Neuronal stem cell (in vitro differentiated cells): ENCODE data around the gene WEE2.

Experiments
- DNase-seq: peaks from one replicate; pipeline ENCODE4 v3.0.0-alpha.2; 2013; ENCODE audit warnings: low spot score
- H2AFZ ChIP-seq: one replicate; pipeline ENCODE4 v1.6.1; 2013; ENCODE audit warnings: mild to moderate bottlenecking, low read length, inconsistent platforms
- H2AK5ac ChIP-seq: 2 replicates; pipeline ENCODE4 v1.6.1; 2013; ENCODE audit warnings: low read depth, mild to moderate bottlenecking, inconsistent platforms, low read length, moderate library complexity, mixed read lengths
- H2BK120ac ChIP-seq: 2 replicates; pipeline ENCODE4 v1.6.1; 2013; ENCODE audit warnings: low read depth, mild to moderate bottlenecking, inconsistent platforms, low read length, moderate library complexity, mixed read lengths
- H2BK12ac ChIP-seq: one replicate; pipeline ENCODE4 v1.6.1; 2013; ENCODE audit warnings: low read length, inconsistent platforms
- H2BK15ac ChIP-seq: 2 replicates; pipeline ENCODE4 v1.6.1; 2013; ENCODE audit warnings: mild to moderate bottlenecking, low read length, inconsistent platforms, mixed read lengths
- H2BK5ac ChIP-seq: one replicate; pipeline ENCODE4 v1.6.1; 2013; ENCODE audit warnings: inconsistent platforms, mild to moderate bottlenecking, low read length, moderate library complexity
- H3K14ac ChIP-seq: one replicate; pipeline ENCODE4 v1.6.1; 2013; ENCODE audit warnings: low read length, inconsistent platforms
- H3K18ac ChIP-seq: 2 replicates; pipeline ENCODE4 v1.6.1; 2013; ENCODE audit warnings: low read length, inconsistent platforms
- H3K23ac ChIP-seq: 2 replicates; pipeline ENCODE4 v1.6.1; 2013; ENCODE audit warnings: low read depth, mild to moderate bottlenecking, mixed read lengths, low read length, inconsistent platforms; ENCODE audit not compliant: poor library complexity
- H3K27ac ChIP-seq: replicated peaks from 3 replicates; pipeline ENCODE4 v1.5.1; 2013; ENCODE audit warnings: low read length, inconsistent platforms
- H3K27me3 ChIP-seq, 3 experiments: 2 replicates each; pipeline ENCODE4 v1.6.1; 2013; ENCODE audit warnings: low read length in 3 of 3, mild to moderate bottlenecking in 2 of 3, inconsistent platforms in 1 of 3, low read depth in 1 of 3, mixed read lengths in 1 of 3, moderate library complexity in 1 of 3; ENCODE audit not compliant: control insufficient read depth in 3 of 3, insufficient read depth in 3 of 3
- H3K36me3 ChIP-seq, 2 donors: replicated peaks in 1 of 2; 2 replicates each; pipeline ENCODE4 v1.6.1; 2013; ENCODE audit warnings: low read length in 2 of 2; ENCODE audit not compliant: control insufficient read depth in 2 of 2, insufficient read depth in 2 of 2
- H3K4ac ChIP-seq: 2 replicates; pipeline ENCODE4 v1.6.1; 2013; ENCODE audit warnings: inconsistent platforms, mild to moderate bottlenecking, low read length, moderate library complexity
- H3K4me1 ChIP-seq, 2 donors: 1 replicate in 1 of 2; 2 replicates in 1 of 2; pipeline ENCODE4 v1.6.1; 2013; ENCODE audit warnings: low read length in 2 of 2, low read depth in 1 of 2; ENCODE audit not compliant: control insufficient read depth in 2 of 2, insufficient read depth in 1 of 2
- H3K4me2 ChIP-seq: one replicate; pipeline ENCODE4 v1.6.1; 2013; ENCODE audit warnings: mild to moderate bottlenecking, low read length, inconsistent platforms; ENCODE audit not compliant: insufficient read depth, poor library complexity, severe bottlenecking
- H3K4me3 ChIP-seq, 2 donors: 2 replicates each; pipeline ENCODE4 v1.5.1; 2013; ENCODE audit warnings: low read length in 2 of 2, mild to moderate bottlenecking in 2 of 2, inconsistent platforms in 1 of 2, moderate library complexity in 1 of 2
- H3K79me1 ChIP-seq: one replicate; pipeline ENCODE4 v1.6.1; 2013; ENCODE audit warnings: low read depth, mild to moderate bottlenecking, inconsistent platforms, low read length, moderate library complexity
- H3K9ac ChIP-seq: one replicate; pipeline ENCODE4 v1.6.1; 2013; ENCODE audit warnings: mild to moderate bottlenecking, low read depth, low read length, inconsistent platforms; ENCODE audit not compliant: poor library complexity
- H3K9me3 ChIP-seq, 2 donors: replicated peaks in 1 of 2; 2 replicates each; pipeline versions ENCODE3 to v1.6.1; 2013; ENCODE audit warnings: low read length in 2 of 2, mild to moderate bottlenecking in 2 of 2, inconsistent platforms in 1 of 2, low read depth in 1 of 2, mixed read lengths in 1 of 2, moderate library complexity in 1 of 2; ENCODE audit not compliant: control insufficient read depth in 2 of 2, insufficient read depth in 1 of 2
- H4K8ac ChIP-seq: one replicate; pipeline ENCODE4 v1.6.1; 2013; ENCODE audit warnings: low read depth, mild to moderate bottlenecking, inconsistent platforms, low read length, moderate library complexity
- H4K91ac ChIP-seq: one replicate; pipeline ENCODE4 v1.6.1; 2013; ENCODE audit warnings: low read length, low read depth, mild to moderate bottlenecking, inconsistent platforms; ENCODE audit not compliant: poor library complexity
- WGBS, 2 donors: extraction: QIAGEN DNeasy Blood & Tissue Kit; methylation state at CpG; one replicate each; pipeline ENCODE4 v1.1.7; 2013; ENCODE audit warnings: missing lambda C conversion rate in 2 of 2, mixed read lengths in 1 of 2; ENCODE audit not compliant: insufficient read length in 2 of 2, insufficient replicate concordance in 1 of 2; ENCODE audit errors: extremely low coverage in 2 of 2; 5-methylcytosine and 5-hydroxymethylcytosine counted together

WEE2 gene

GRCh38 chr7:141700296-141700847, 7.8 kb upstream of the WEE2 start:
- H2AFZ ChIP-seq = no peak overlapping the region
- H2BK15ac ChIP-seq = no peak overlapping the region
- no peaks in the 10 kb centered on the region for H3K36me3 ChIP-seq
- H3K79me1 ChIP-seq = no peaks in the 10 kb centered on the region
- WGBS, 2 donors = no CpG with 5 or more reads among the region's 5 CpGs
- peaks cover 0 to 15% (median 8%) of the 10 kb centered on the region in 3 experiments for H3K27me3 ChIP-seq
- H3K27ac ChIP-seq = no peak overlapping the region
- H2BK120ac ChIP-seq = no peak overlapping the region
- H3K4me2 ChIP-seq = no peak overlapping the region
- H3K23ac ChIP-seq = no peak overlapping the region
- no peak overlapping the region for H3K9ac ChIP-seq
- no peak overlapping the region for H2BK12ac ChIP-seq
- no peak overlapping the region for H3K18ac ChIP-seq
- H3K14ac ChIP-seq = no peak overlapping the region
- no peak overlapping the region for H4K8ac ChIP-seq
- peak overlapping the region in 1 of 2 donors; percentile 60 for H3K4me3 ChIP-seq
- H4K91ac ChIP-seq = no peak overlapping the region
- H2BK5ac ChIP-seq = no peak overlapping the region
- H3K9me3 ChIP-seq = no peaks in the 10 kb centered on the region
- H2AK5ac ChIP-seq = no peak overlapping the region
- DNase-seq = no peak
- H3K4me1 ChIP-seq = peaks cover 11 to 14% of the 10 kb centered on the region in 2 donors
- H3K4ac ChIP-seq = no peak overlapping the region

- no peak overlapping the region for H2BK12ac ChIP-seq
- H3K23ac ChIP-seq = no peak overlapping the region
- no peak overlapping the region for H3K4ac ChIP-seq
- WGBS, 2 donors = no CpG with 5 or more reads among the region's 20 CpGs
- peak overlapping the region; percentile 48 for H2AFZ ChIP-seq
- H3K9ac ChIP-seq = no peak overlapping the region
- no peak overlapping the region for H2AK5ac ChIP-seq
- no peak overlapping the region for H2BK15ac ChIP-seq
- no peak overlapping the region for H3K18ac ChIP-seq
- H3K9me3 ChIP-seq = no peaks in the 10 kb centered on the region
- no peak overlapping the region for H2BK5ac ChIP-seq
- H3K4me2 ChIP-seq = peak overlapping the region; percentile 37
- H3K27ac ChIP-seq = no peak overlapping the region
- H3K79me1 ChIP-seq = no peaks in the 10 kb centered on the region
- H3K4me3 ChIP-seq = peak overlapping the region; percentile 60 to 72
- no peaks in the 10 kb centered on the region for H3K36me3 ChIP-seq
- H4K91ac ChIP-seq = no peak overlapping the region
- no peak overlapping the region for H2BK120ac ChIP-seq
- no peak overlapping the region for H3K14ac ChIP-seq
- peaks cover 0 to 15% (median 8%) of the 10 kb centered on the region in 3 experiments for H3K27me3 ChIP-seq
- peaks cover 11 to 12% of the 10 kb centered on the region in 2 donors for H3K4me1 ChIP-seq
- DNase-seq = no peak
- H4K8ac ChIP-seq = no peak overlapping the region
Measured at GRCh38 chr7:141700848-141701371, 7.2 kb upstream of the WEE2 start.

GRCh38 chr7:141701489-141702046, 6.6 kb upstream of the WEE2 start:
- Histone ChIP-seq H3K36me3 (no peaks in the 10 kb centered on the region), H3K4me1 (peaks cover 11 to 12% of the 10 kb centered on the region in 2 donors), H3K4me2 (peak overlapping the region; percentile 59), H3K14ac (no peak overlapping the region), H3K79me1 (no peaks in the 10 kb centered on the region), H3K27me3 (peaks cover 0 to 15% (median 8%) of the 10 kb centered on the region in 3 experiments), H4K91ac (no peak overlapping the region), H2AFZ (peak overlapping the region; percentile 93), H3K27ac (no peak overlapping the region), H3K9ac (peak overlapping the region; percentile 81), H3K18ac (peak overlapping the region; percentile 90), H3K23ac (no peak overlapping the region), H2BK12ac (no peak overlapping the region), H2BK15ac (no peak overlapping the region), H3K4ac (no peak overlapping the region), H3K4me3 (peak overlapping the region; percentile 60 to 90), H2BK120ac (no peak overlapping the region), H2AK5ac (no peak overlapping the region), H2BK5ac (no peak overlapping the region), H3K9me3 (no peaks in the 10 kb centered on the region), H4K8ac (no peak overlapping the region)
- peak; percentile 30 for DNase-seq
- WGBS, 2 donors = no CpG with 5 or more reads among the region's 59 CpGs

GRCh38 chr7:141702047-141702567, 6.0 kb upstream of the WEE2 start, which contains the start of gene DENND11:
DENND11 (minus strand) TSS chr7:141702166; CDS start chr7:141702153, 13 bp downstream.
- Histone ChIP-seq H3K79me1 (no peaks in the 10 kb centered on the region), H3K27ac (no peak within 1 kb of the TSS), H3K14ac (no peak within 1 kb of the TSS), H3K9ac (peak within 1 kb of the TSS; percentile 81), H2BK120ac (no peak within 1 kb of the TSS), H4K8ac (no peak within 1 kb of the TSS), H2BK5ac (no peak within 1 kb of the TSS), H3K4me1 (peaks cover 10 to 11% of the 10 kb centered on the region in 2 donors), H3K4me3 (peak within 1 kb of the TSS; percentile 60 to 90), H2AK5ac (no peak within 1 kb of the TSS), H3K4ac (no peak within 1 kb of the TSS), H3K4me2 (peak within 1 kb of the TSS; percentile 81), H2AFZ (peak within 1 kb of the TSS; percentile 93), H3K27me3 (peaks cover 0 to 15% (median 8%) of the 10 kb centered on the region in 3 experiments), H3K9me3 (no peaks in the 10 kb centered on the region), H3K36me3 (no peaks in the 10 kb centered on the region), H3K23ac (no peak within 1 kb of the TSS), H4K91ac (no peak within 1 kb of the TSS), H2BK15ac (no peak within 1 kb of the TSS), H3K18ac (peak within 1 kb of the TSS; percentile 90), H2BK12ac (no peak within 1 kb of the TSS)
- peak; percentile 30 for DNase-seq
- no CpG with 5 or more reads among the region's 62 CpGs for WGBS, 2 donors
